SK-N-SH treated with all-trans-retinoic acid at 6 μM for 48 hours (cell line): ENCODE data around the gene MYO1A.

Experiments
- ATAC-seq: fragments of 200-7000 bp; cut with Tn5 transposase; 3 replicates; pipeline ENCODE4 v1.9.1; 2020; ENCODE audit warnings: mild to moderate bottlenecking, moderate library complexity
- ARNTL ChIP-seq: fragments of 450-650 bp; formaldehyde crosslinking; IDR thresholded peaks from 2 replicates; pipeline ENCODE4 v1.5.0; 2020; ENCODE audit warnings: low read depth, mild to moderate bottlenecking, moderate library complexity, borderline replicate concordance
- BACH2 ChIP-seq: fragments of 250-450 bp; sonication (Bioruptor Pico); IDR thresholded peaks from 2 replicates; pipeline ENCODE4 v1.9.0; 2021; ENCODE audit warnings: mild to moderate bottlenecking, borderline replicate concordance
- CSDC2 ChIP-seq: fragments of 250-450 bp; sonication (Bioruptor Pico); IDR thresholded peaks from 2 replicates; pipeline ENCODE4 v1.5.0; 2020; ENCODE audit warnings: mild to moderate bottlenecking, moderate library complexity
- ESRRG ChIP-seq: fragments of 250-450 bp; sonication (Bioruptor Pico); IDR thresholded peaks from 2 replicates; pipeline ENCODE4 v1.6.1; 2021; ENCODE audit warnings: mild to moderate bottlenecking
- GLIS3 ChIP-seq: fragments of 250-450 bp; sonication (Bioruptor Pico); IDR thresholded peaks from 2 replicates; pipeline ENCODE4 v1.5.0; 2020; ENCODE audit warnings: mild to moderate bottlenecking, moderate library complexity
- ISL1 ChIP-seq: fragments of 250-450 bp; sonication (Bioruptor Pico); IDR thresholded peaks from 2 replicates; pipeline ENCODE4 v2.1.2; 2022; ENCODE audit warnings: mild to moderate bottlenecking, moderate library complexity
- OSR1 ChIP-seq: fragments of 250-450 bp; sonication (Bioruptor Pico); IDR thresholded peaks from 2 replicates; pipeline ENCODE4 v1.8.0; 2022; ENCODE audit warnings: moderate library complexity, mild to moderate bottlenecking, inconsistent platforms
- PATZ1 ChIP-seq: fragments of 250-450 bp; sonication (Bioruptor Pico); IDR thresholded peaks from 2 replicates; pipeline ENCODE4 v1.8.0; 2020; ENCODE audit warnings: mild to moderate bottlenecking, moderate library complexity, borderline replicate concordance
- PPARA ChIP-seq: fragments of 250-450 bp; sonication (Bioruptor Pico); IDR thresholded peaks from 2 replicates; pipeline ENCODE4 v1.5.0; 2020; ENCODE audit warnings: mild to moderate bottlenecking, borderline replicate concordance
- RARB ChIP-seq: fragments of 250-450 bp; sonication (Bioruptor Pico); IDR thresholded peaks from 2 replicates; pipeline ENCODE4 v1.8.0; 2021; ENCODE audit warnings: mild to moderate bottlenecking, moderate library complexity
- SNAI2 ChIP-seq: fragments of 250-450 bp; sonication (Bioruptor Pico); IDR thresholded peaks from 2 replicates; pipeline ENCODE4 v1.5.0; 2020; ENCODE audit warnings: mild to moderate bottlenecking, moderate library complexity
- TCF4 ChIP-seq: fragments of 250-450 bp; sonication (Bioruptor Pico); IDR thresholded peaks from 2 replicates; pipeline ENCODE4 v1.8.0; 2021; ENCODE audit warnings: mild to moderate bottlenecking, moderate library complexity, borderline replicate concordance
- TOX ChIP-seq: fragments of 250-450 bp; sonication (Bioruptor Pico); IDR thresholded peaks from 2 replicates; pipeline ENCODE4 v1.8.0; 2021; ENCODE audit warnings: mild to moderate bottlenecking, moderate library complexity, borderline replicate concordance
- ZC3H10 ChIP-seq: fragments of 250-450 bp; sonication (Bioruptor Pico); IDR thresholded peaks from 2 replicates; pipeline ENCODE4 v1.5.1; 2021; ENCODE audit warnings: mild to moderate bottlenecking, moderate library complexity
- ZFP3 ChIP-seq: fragments of 250-450 bp; sonication (Bioruptor Pico); IDR thresholded peaks from 2 replicates; pipeline ENCODE4 v1.5.0; 2020; ENCODE audit warnings: mild to moderate bottlenecking, moderate library complexity
- ZFP30 ChIP-seq: fragments of 450-650 bp; formaldehyde crosslinking; IDR thresholded peaks from 2 replicates; pipeline ENCODE4 v1.5.0; 2022; ENCODE audit warnings: mild to moderate bottlenecking, moderate library complexity
- ZNF565 ChIP-seq: fragments of 450-650 bp; formaldehyde crosslinking; conservative IDR thresholded peaks from 2 replicates; pipeline ENCODE4 v1.5.0; 2020; ENCODE audit warnings: low read depth, mild to moderate bottlenecking, moderate library complexity
- ZNF70 ChIP-seq: fragments of 450-650 bp; formaldehyde crosslinking; IDR thresholded peaks from 2 replicates; pipeline ENCODE4 v1.5.0; 2020; ENCODE audit warnings: mild to moderate bottlenecking, moderate library complexity
- ZNF8 ChIP-seq: fragments of 450-650 bp; formaldehyde crosslinking; IDR thresholded peaks from 2 replicates; pipeline ENCODE4 v1.5.0; 2020; ENCODE audit warnings: mild to moderate bottlenecking, moderate library complexity
- TF ChIP-seq, protein P1 (sequence below): fragments of 250-450 bp; sonication (Bioruptor Pico); IDR thresholded peaks from 2 replicates; pipeline ENCODE4 v1.5.0; 2020; ENCODE audit warnings: mild to moderate bottlenecking, moderate library complexity
- TF ChIP-seq, protein P2 (sequence below): fragments of 250-450 bp; sonication (Bioruptor Pico); IDR thresholded peaks from 2 replicates; pipeline ENCODE4 v1.5.1; 2020; ENCODE audit warnings: low read depth, mild to moderate bottlenecking, moderate library complexity
- TF ChIP-seq, protein P3 (sequence below): fragments of 250-450 bp; sonication (Bioruptor Pico); IDR thresholded peaks from 2 replicates; pipeline ENCODE4 v1.8.0; 2021; ENCODE audit warnings: low read depth, mild to moderate bottlenecking, moderate library complexity, borderline replicate concordance

The MYO1A gene

GRCh38 chr12:57044889-57045288 is 5.0 kb downstream of the MYO1A start:
- no peak for ATAC-seq
- TF ChIP-seq, protein P1, sequence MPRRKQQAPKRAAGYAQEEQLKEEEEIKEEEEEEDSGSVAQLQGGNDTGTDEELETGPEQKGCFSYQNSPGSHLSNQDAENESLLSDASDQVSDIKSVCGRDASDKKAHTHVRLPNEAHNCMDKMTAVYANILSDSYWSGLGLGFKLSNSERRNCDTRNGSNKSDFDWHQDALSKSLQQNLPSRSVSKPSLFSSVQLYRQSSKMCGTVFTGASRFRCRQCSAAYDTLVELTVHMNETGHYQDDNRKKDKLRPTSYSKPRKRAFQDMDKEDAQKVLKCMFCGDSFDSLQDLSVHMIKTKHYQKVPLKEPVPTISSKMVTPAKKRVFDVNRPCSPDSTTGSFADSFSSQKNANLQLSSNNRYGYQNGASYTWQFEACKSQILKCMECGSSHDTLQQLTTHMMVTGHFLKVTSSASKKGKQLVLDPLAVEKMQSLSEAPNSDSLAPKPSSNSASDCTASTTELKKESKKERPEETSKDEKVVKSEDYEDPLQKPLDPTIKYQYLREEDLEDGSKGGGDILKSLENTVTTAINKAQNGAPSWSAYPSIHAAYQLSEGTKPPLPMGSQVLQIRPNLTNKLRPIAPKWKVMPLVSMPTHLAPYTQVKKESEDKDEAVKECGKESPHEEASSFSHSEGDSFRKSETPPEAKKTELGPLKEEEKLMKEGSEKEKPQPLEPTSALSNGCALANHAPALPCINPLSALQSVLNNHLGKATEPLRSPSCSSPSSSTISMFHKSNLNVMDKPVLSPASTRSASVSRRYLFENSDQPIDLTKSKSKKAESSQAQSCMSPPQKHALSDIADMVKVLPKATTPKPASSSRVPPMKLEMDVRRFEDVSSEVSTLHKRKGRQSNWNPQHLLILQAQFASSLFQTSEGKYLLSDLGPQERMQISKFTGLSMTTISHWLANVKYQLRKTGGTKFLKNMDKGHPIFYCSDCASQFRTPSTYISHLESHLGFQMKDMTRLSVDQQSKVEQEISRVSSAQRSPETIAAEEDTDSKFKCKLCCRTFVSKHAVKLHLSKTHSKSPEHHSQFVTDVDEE: no peak
- TF ChIP-seq ZNF8 (no peak), GLIS3 (CRISPR knock-in tag) (no peak), BACH2 (CRISPR knock-in tag) (no peak), ZNF70 (CRISPR knock-in tag) (no peak), ZFP30 (CRISPR knock-in tag) (no peak), RARB (CRISPR knock-in tag) (no peak), ISL1 (no peak), ARNTL (CRISPR knock-in tag) (no peak), ZFP3 (CRISPR knock-in tag) (no peak), TCF4 (CRISPR knock-in tag) (no peak), PATZ1 (CRISPR knock-in tag) (no peak), OSR1 (no peak), CSDC2 (CRISPR knock-in tag) (no peak), ZNF565 (CRISPR knock-in tag) (no peak), ZC3H10 (CRISPR knock-in tag) (no peak), TOX (CRISPR knock-in tag) (no peak), PPARA (no peak)
- TF ChIP-seq, protein P2, sequence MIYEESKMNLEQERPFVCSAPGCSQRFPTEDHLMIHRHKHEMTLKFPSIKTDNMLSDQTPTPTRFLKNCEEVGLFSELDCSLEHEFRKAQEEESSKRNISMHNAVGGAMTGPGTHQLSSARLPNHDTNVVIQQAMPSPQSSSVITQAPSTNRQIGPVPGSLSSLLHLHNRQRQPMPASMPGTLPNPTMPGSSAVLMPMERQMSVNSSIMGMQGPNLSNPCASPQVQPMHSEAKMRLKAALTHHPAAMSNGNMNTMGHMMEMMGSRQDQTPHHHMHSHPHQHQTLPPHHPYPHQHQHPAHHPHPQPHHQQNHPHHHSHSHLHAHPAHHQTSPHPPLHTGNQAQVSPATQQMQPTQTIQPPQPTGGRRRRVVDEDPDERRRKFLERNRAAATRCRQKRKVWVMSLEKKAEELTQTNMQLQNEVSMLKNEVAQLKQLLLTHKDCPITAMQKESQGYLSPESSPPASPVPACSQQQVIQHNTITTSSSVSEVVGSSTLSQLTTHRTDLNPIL (CRISPR knock-in tag): no peak
- TF ChIP-seq, all 23 proteins: peak for 0

DNA sequence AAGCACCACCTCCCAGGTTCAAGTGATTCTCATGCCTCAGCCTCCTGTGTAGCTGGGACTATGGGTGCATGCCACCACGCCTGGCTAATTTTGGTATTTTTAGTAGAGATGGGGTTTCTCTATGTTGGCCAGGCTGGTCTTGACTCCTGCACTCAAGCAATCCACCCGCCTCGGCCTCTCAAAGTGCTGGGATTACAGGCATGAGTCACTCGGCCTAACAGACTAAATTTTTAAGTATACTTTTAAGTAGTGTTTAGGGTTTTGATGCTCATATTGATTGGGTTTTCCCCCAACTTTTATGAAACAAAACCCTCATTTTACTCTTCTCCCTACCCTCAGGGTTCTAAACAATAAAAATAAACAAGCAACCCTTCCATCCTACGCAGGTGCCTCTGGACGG is 5.5 kb downstream of the MYO1A start:
- no peak for ATAC-seq
- no peak for TF ChIP-seq ZFP30 (CRISPR knock-in tag)
- TF ChIP-seq PPARA: no peak
- no peak for TF ChIP-seq TOX (CRISPR knock-in tag)
- TF ChIP-seq, protein P2 (CRISPR knock-in tag): no peak
- TF ChIP-seq RARB (CRISPR knock-in tag): no peak
- TF ChIP-seq ZC3H10 (CRISPR knock-in tag): no peak
- TF ChIP-seq ESRRG (CRISPR knock-in tag): no peak
- no peak for TF ChIP-seq SNAI2
- TF ChIP-seq OSR1: no peak
- no peak for TF ChIP-seq ZNF565 (CRISPR knock-in tag)
- no peak for TF ChIP-seq ARNTL (CRISPR knock-in tag)
- TF ChIP-seq ZNF70 (CRISPR knock-in tag): no peak
- no peak for TF ChIP-seq BACH2 (CRISPR knock-in tag)
- TF ChIP-seq ISL1: no peak
- TF ChIP-seq ZFP3 (CRISPR knock-in tag): no peak
- TF ChIP-seq CSDC2 (CRISPR knock-in tag): no peak
- TF ChIP-seq, protein P3, sequence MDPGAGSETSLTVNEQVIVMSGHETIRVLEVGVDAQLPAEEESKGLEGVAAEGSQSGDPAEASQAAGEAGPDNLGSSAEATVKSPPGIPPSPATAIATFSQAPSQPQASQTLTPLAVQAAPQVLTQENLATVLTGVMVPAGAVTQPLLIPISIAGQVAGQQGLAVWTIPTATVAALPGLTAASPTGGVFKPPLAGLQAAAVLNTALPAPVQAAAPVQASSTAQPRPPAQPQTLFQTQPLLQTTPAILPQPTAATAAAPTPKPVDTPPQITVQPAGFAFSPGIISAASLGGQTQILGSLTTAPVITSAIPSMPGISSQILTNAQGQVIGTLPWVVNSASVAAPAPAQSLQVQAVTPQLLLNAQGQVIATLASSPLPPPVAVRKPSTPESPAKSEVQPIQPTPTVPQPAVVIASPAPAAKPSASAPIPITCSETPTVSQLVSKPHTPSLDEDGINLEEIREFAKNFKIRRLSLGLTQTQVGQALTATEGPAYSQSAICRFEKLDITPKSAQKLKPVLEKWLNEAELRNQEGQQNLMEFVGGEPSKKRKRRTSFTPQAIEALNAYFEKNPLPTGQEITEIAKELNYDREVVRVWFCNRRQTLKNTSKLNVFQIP (CRISPR knock-in tag): no peak

- no peak for ATAC-seq
- TF ChIP-seq RARB (CRISPR knock-in tag) (no peak), PATZ1 (CRISPR knock-in tag) (no peak), SNAI2 (no peak)
- TF ChIP-seq, protein P2 (CRISPR knock-in tag): no peak
- TF ChIP-seq, all 23 proteins: peak for 0
Measured at GRCh38 chr12:57042695-57043094, 7.2 kb downstream of the MYO1A start.
